IPS DF 6.9 (cell line): ENCODE results near the gene LRRC74A.
"Not testable (repeated sequence)": the region's sequence is repeated elsewhere in the genome, so short reads cannot be mapped to it uniquely, and the experiment has no call there.

Experiments used
- DNase-seq: peaks from one replicate; pipeline ENCODE4 v3.0.0-alpha.2; 2013; ENCODE audit warnings: low read depth, low spot score
- H3K27ac ChIP-seq: one replicate; pipeline ENCODE4 v1.5.1; 2013; ENCODE audit warnings: low read length, control low read depth
- H3K27me3 ChIP-seq: 2 replicates; pipeline ENCODE4 v1.6.1; 2013; ENCODE audit warnings: mild to moderate bottlenecking, low read length; ENCODE audit not compliant: control insufficient read depth, insufficient read depth
- H3K36me3 ChIP-seq: 2 replicates; pipeline ENCODE4 v1.6.1; 2013; ENCODE audit warnings: low read length; ENCODE audit not compliant: control insufficient read depth, insufficient read depth
- H3K4me1 ChIP-seq: 2 replicates; pipeline ENCODE4 v1.6.1; 2013; ENCODE audit warnings: low read length; ENCODE audit not compliant: control insufficient read depth, insufficient read depth
- H3K4me3 ChIP-seq: 2 replicates; pipeline ENCODE4 v1.5.1; 2013; ENCODE audit warnings: mild to moderate bottlenecking, low read length
- H3K9me3 ChIP-seq: 2 replicates; pipeline ENCODE4 v1.6.1; 2013; ENCODE audit warnings: low read length, inconsistent platforms; ENCODE audit not compliant: control insufficient read depth, insufficient read depth
- WGBS: extraction: QIAGEN DNeasy Blood & Tissue Kit; methylation state at CpG from one replicate; pipeline ENCODE4 v1.1.7; 2013; ENCODE audit warnings: mixed read lengths, missing lambda C conversion rate; ENCODE audit not compliant: insufficient read length, insufficient coverage; 5-methylcytosine and 5-hydroxymethylcytosine counted together

LRRC74A gene

DNA sequence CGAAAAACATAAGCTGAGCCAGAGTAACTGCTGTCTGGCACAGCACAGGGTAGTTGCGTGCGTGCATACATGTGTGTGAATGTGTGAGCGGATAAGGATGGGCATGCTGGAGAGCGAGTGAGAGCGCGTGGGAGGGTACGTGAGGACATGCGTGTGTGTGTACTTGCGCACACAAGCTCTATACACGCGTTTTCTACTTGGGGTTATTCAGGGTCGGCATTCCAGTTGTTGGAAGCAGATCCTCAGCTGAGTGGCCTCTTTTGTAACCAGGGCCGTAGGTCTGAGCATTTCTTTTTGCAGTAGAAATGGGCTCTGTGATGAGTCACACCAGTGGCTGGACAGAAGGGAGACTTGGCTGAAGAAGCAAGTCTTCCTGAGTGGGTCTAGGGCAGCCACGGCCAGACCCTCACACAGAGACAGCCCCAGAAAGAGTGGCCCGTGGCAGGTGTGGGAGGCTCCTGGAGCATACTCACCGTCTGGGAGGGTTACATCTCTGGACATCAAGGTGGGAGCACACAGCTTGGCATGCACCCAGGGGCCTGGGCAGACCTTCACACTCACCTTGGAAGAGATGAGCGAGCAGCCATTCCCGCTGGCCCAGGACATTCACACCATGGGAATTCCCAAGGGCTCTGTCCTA lies 78.0 kb downstream of the LRRC74A start:
- Histone ChIP-seq H3K4me1 (no peaks in the 10 kb centered on the region), H3K27me3 (no peaks in the 10 kb centered on the region), H3K36me3 (no peaks in the 10 kb centered on the region), H3K4me3 (no peak overlapping the region), H3K27ac (no peak overlapping the region), H3K9me3 (no peaks in the 10 kb centered on the region)
- DNase-seq = no peak
- no CpG with 5 or more reads among the region's 19 CpGs for WGBS

DNA sequence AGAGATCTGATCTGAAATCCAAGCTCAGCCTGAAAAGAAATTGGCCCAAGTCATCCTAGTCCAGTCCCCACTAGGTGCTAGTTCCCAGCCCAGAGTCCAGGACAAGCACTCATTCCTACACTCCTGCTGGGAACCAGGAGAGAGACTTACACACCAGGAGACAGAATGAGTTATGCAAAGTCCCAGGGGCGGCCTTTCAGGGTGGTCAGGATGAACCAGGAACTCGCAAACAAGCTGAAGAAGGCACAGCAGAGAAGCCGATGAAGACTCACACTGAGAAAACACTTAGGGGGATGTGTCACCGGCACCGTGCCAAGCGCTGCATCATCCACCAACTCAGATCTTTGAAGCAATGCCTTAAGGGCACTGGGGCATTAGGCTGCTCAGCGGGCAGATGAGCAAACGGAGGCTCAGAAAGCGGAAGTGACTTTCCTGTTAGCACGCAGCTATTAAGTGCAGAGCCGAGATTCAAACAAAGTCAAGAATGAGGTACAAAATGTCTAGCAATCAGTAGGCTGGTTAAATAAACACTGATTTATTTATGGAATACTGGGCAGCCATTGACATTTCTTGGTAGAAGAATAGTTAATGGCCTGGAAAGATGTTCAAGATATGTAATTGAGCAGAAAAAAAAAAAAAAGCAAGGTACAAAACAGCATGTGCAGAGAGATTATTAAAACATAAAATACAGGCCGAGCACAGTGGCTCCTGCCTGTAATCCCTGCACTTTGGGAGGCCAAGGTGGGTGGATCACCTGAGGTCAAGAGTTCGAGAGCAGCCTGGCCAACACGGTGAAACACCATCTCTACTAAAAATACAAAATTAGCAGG lies 78.7 kb downstream of the LRRC74A start:
- H3K36me3 ChIP-seq = no peaks in the 10 kb centered on the region
- no peak overlapping the region for H3K27ac ChIP-seq
- no CpG with 5 or more reads among the region's 14 CpGs for WGBS
- DNase-seq = no peak
- no peaks in the 10 kb centered on the region for H3K27me3 ChIP-seq
- H3K9me3 ChIP-seq = no peaks in the 10 kb centered on the region
- H3K4me3 ChIP-seq = no peak overlapping the region
- H3K4me1 ChIP-seq = no peaks in the 10 kb centered on the region

DNA sequence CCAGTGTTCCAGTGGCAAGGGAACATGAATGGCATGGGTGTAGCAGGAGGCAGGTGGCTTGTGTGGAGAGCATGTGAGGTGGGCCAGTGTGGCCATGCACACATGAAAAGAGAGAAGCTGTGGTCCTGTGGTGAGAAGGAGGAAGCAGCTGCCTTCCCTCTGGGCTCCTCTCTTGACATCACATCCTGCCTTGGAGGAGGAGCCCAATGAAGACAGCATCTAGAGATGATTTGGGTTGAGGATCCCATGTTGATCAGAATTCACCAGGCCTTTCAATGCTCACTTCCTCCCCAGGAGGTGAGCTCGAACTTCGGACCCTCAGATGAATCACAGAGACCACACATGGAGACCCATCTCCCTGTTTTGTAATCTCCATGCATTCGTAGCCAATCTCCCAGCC lies 82.6 kb downstream of the LRRC74A start:
- Histone ChIP-seq H3K4me3 (no peak overlapping the region), H3K27ac (no peak overlapping the region), H3K36me3 (no peaks in the 10 kb centered on the region), H3K9me3 (no peaks in the 10 kb centered on the region), H3K27me3 (no peaks in the 10 kb centered on the region), H3K4me1 (peaks cover 1% of the 10 kb centered on the region; the same call in 1 of the 2 replicates)
- WGBS = no CpG with 5 or more reads among the region's 3 CpGs
- no peak for DNase-seq

DNA sequence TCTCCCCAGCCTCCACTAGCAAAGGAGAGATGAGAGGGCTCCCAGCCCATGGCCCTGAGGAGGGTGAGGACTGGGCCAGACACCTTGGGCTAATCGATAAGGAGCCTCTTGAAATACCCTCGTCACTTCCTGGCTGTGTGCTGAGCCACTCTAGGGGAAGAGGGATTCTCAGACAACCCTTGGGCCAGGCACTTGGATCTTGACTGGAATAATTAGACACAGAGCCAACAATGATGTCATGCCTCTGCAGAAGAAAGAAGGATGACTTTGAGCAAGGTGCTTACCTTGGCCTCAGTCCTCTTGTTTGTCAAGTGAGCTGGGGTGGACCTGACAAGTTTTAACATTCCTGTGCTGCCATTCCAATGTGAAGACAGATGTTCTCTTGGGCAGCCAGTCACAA lies 83.1 kb downstream of the LRRC74A start:
- Histone ChIP-seq H3K9me3 (no peaks in the 10 kb centered on the region), H3K4me1 (peaks cover 1% of the 10 kb centered on the region; the same call in 1 of the 2 replicates), H3K4me3 (no peak overlapping the region), H3K27ac (no peak overlapping the region), H3K36me3 (no peaks in the 10 kb centered on the region), H3K27me3 (no peaks in the 10 kb centered on the region)
- no peak for DNase-seq
- no CpG with 5 or more reads among the region's 2 CpGs for WGBS

DNA sequence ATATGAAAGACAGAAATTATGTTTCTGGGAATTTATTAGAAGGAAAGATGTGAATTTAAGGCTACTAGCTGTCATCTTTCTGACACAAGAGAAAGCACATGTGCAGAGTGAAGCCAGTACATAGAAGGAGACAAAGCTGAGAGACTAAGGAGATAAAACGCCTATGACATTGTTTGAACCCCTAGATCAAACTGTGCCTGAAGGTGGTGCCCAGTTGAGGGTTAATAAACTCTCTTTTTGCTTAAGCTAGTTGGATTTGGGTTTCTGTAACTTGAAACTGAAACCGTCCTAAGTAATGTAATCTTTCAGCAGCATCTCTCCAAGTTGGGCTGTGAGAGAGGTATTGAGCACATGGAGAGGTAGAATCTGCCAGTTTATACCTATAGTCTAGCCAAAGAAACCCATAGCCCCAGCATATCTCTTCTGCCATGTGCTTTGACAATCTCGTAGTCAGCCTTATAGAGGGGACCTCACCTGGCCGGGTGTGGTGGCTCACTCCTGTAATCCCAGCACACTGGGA lies 84.2 kb downstream of the LRRC74A start:
- H3K27me3 ChIP-seq = no peaks in the 10 kb centered on the region
- H3K36me3 ChIP-seq = no peaks in the 10 kb centered on the region
- no peak for DNase-seq
- WGBS = no CpG with 5 or more reads among the region's 4 CpGs
- no peaks in the 10 kb centered on the region for H3K9me3 ChIP-seq
- no peak overlapping the region for H3K27ac ChIP-seq
- H3K4me1 ChIP-seq = peaks cover 1% of the 10 kb centered on the region; the same call in 1 of the 2 replicates
- H3K4me3 ChIP-seq = no peak overlapping the region

DNA sequence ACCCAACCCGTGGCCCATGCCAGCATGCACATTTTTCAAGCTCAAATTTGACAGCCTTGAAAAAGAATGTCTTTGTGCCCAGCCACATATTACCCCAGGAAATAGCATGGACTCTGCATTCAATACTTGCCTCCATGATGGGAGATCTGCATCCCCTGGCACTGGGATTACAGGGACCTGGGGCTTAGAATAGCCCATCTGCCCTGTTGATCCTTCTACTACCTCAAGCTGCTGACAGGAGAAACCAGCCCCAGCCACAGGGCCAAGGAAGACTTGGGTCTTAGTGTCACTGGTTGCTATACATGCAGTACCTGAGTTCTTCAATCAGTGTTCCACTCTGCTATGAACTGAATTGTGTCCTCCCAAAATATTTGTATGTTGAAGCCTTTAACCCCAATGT lies 85.3 kb downstream of the LRRC74A start:
- no CpG with 5 or more reads among the region's 1 CpG for WGBS
- H3K27ac ChIP-seq = no peak overlapping the region
- peaks cover 1% of the 10 kb centered on the region; the same call in 1 of the 2 replicates for H3K4me1 ChIP-seq
- no peaks in the 10 kb centered on the region for H3K36me3 ChIP-seq
- H3K4me3 ChIP-seq = no peak overlapping the region
- DNase-seq = no peak
- H3K9me3 ChIP-seq = no peaks in the 10 kb centered on the region
- no peaks in the 10 kb centered on the region for H3K27me3 ChIP-seq

DNA sequence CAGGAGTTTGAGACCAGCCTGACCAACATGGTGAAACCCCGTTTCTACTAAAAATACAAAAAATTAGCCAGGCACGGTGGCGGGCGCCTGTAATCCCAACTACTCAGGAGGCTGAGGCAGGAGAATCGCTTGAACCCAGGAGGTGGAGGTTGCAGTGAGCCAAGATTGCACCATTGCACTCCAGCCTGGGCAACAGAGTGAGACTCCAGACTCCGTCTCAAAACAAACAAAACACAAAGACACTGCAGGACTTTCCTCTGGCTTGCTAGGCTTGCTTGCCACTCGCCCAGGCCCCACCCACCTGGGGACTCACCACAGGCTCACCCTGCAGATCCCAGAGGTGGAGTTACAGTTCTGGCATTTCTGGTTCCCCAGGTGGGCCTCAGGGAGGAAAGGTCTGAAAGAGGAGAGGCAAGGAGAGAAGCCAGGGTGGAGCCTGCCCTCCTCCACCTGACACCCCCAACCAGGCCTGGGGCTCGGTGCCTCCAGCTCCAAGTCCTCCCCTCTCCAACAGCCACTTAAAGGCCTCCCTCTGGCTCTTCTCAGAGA lies 88.4 kb downstream of the LRRC74A start:
- not testable (repeated sequence) for H3K4me3 ChIP-seq, DNase-seq, H3K36me3 ChIP-seq, H3K27me3 ChIP-seq, H3K27ac ChIP-seq, H3K9me3 ChIP-seq
- WGBS = no CpG with 5 or more reads among the region's 8 CpGs
- peaks cover 15% of the 10 kb centered on the region for H3K4me1 ChIP-seq

DNA sequence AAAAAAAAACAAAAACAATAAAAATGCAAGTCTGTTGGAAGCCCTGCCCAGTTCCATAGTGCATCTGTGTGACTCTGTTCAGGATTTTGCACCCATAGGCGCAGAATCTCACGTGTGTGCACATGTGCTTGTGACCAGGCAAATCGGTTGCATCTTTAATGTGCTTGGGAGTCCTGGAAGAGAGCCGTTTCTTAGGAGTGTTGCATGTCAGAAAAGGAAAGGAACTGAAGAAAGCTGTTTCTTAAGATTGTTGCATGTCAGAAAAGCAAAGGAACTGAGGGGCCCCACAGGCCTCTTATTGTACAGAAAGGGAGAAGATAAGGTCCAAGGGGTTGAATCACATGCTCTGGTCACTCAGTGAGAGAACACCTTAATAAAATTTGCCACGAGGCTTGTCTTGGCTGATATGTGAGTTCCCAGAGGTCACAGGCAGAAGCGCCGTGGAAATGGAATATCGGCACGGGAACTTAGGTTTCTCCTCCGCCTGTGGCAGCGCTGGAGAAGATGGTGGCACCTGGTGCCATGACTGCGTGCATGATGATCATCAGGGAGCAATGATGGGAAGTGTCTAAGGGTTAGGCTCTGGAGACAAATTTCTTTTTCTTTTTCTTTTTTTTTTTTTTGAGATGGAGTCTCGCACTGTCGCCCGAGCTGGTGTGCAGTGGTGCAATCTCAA lies 90.0 kb downstream of the LRRC74A start:
- Histone ChIP-seq H3K27ac (no peak overlapping the region), H3K4me1 (peaks cover 22% of the 10 kb centered on the region)

DNA sequence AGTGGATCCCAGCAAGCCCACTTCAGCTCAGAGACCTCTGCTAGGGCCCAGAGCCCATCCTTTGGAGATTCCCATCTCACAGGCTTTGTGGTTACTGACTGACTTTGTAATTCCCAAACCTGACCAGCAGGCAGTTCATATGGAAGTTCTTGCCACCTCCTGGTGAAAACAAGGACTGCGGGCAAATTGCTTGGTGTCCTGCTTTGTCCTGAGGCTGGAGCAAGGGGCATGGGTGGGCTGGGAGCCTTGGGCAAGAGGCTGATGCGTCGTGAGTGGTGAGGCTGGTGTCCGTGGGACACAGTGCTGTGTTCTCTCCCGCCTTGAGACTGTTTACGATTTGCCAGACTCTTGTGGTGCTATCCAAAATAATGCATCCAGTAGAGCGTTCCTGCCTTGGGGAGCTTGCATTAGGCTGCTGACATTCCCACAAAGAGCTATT lies 91.0 kb downstream of the LRRC74A start:
- no peaks in the 10 kb centered on the region for H3K36me3 ChIP-seq
- WGBS = no CpG with 5 or more reads among the region's 7 CpGs
- no peaks in the 10 kb centered on the region for H3K9me3 ChIP-seq
- no peak overlapping the region for H3K27ac ChIP-seq
- H3K4me3 ChIP-seq = no peak overlapping the region
- DNase-seq = peak; percentile 89
- peaks cover 22% of the 10 kb centered on the region for H3K4me1 ChIP-seq
- no peaks in the 10 kb centered on the region for H3K27me3 ChIP-seq

More for the DNA sequence above, 90.0 kb downstream of the LRRC74A start:
- no peak for DNase-seq
- Histone ChIP-seq H3K27me3 (no peaks in the 10 kb centered on the region), H3K9me3 (no peaks in the 10 kb centered on the region), H3K36me3 (no peaks in the 10 kb centered on the region), H3K4me3 (no peak overlapping the region)
- WGBS = no CpG with 5 or more reads among the region's 15 CpGs

DNA sequence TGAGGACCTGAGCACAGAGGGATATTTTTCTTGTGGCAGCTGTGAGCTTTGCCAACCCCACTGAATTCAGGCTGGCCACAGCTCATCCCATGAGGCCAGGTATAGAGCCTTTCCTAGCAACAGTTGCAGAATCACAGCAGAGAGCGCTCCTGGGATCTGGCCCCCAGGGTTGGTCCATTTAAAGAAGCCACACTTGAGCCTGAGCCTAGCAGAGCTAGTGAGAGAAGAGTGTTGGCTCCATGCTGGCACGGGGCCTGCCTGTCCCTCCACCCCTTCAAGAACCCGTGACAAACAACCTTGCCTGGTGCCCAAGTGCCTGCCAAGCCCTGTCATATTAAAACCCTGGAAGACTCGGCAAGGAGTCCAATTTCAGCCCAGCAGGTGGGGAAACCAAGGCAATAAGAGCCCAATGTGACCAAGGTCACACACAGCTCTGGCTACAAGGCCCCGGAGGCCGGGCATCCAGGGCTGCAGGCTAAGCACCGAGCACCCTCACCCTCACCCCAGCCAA lies 91.6 kb downstream of the LRRC74A start:
- no peaks in the 10 kb centered on the region for H3K27me3 ChIP-seq
- peaks cover 22% of the 10 kb centered on the region for H3K4me1 ChIP-seq
- no peaks in the 10 kb centered on the region for H3K9me3 ChIP-seq
- no peaks in the 10 kb centered on the region for H3K36me3 ChIP-seq
- no peak overlapping the region for H3K4me3 ChIP-seq
- no CpG with 5 or more reads among the region's 7 CpGs for WGBS
- DNase-seq = no peak
- H3K27ac ChIP-seq = no peak overlapping the region
